Stimulated activated CD4-positive, alpha-beta T cell treated with anti-CD3 and anti-CD28 coated beads, Interleukin-2, amount 100 ng/mL, for 48 hours (primary cell): ENCODE data around the gene GIT2.

Experiments used
- DNase-seq, 2 donors: peaks; one replicate each; pipeline ENCODE4 v3.0.0-alpha.2; 2020

The GIT2 gene

GRCh38 chr12:109972821-109973220, 23.3 kb downstream of the GIT2 start:
- DNase-seq, result no peak

GRCh38 chr12:109968801-109969200, 27.4 kb downstream of the GIT2 start:
- DNase-seq, result no peak

- DNase-seq, result no peak
Measured at GRCh38 chr12:109968032-109968420, 28.1 kb downstream of the GIT2 start.

GRCh38 chr12:109967383-109968031, 28.7 kb downstream of the GIT2 start:
- no peak for DNase-seq

- DNase-seq, result no peak
Measured at GRCh38 chr12:109966546-109966945, 29.6 kb downstream of the GIT2 start.

GRCh38 chr12:109963743-109964429, 32.3 kb downstream of the GIT2 start:
- no peak for DNase-seq

GRCh38 chr12:109963330-109963729, 32.8 kb downstream of the GIT2 start:
- no peak for DNase-seq

- no peak for DNase-seq
Measured at GRCh38 chr12:109962398-109962797, 33.8 kb downstream of the GIT2 start.

GRCh38 chr12:109961612-109962011, 34.6 kb downstream of the GIT2 start:
- no peak for DNase-seq

- no peak for DNase-seq
Measured at GRCh38 chr12:109961201-109961600, 35.0 kb downstream of the GIT2 start.

GRCh38 chr12:109959411-109960093, 36.6 kb downstream of the GIT2 start:
- DNase-seq, result no peak

- no peak for DNase-seq
Measured at GRCh38 chr12:109958374-109958773, 37.8 kb downstream of the GIT2 start.

- DNase-seq, result no peak
Measured at GRCh38 chr12:109953656-109954055, 42.5 kb downstream of the GIT2 start.

- DNase-seq, result no peak
Measured at GRCh38 chr12:109952873-109953272, 43.3 kb downstream of the GIT2 start.

- no peak for DNase-seq
Measured at GRCh38 chr12:109952160-109952858, 43.9 kb downstream of the GIT2 start.

- DNase-seq, result no peak
Measured at GRCh38 chr12:109951751-109952150, 44.4 kb downstream of the GIT2 start.

- DNase-seq, result no peak
Measured at GRCh38 chr12:109951136-109951535, 45.0 kb downstream of the GIT2 start.

- no peak for DNase-seq
Measured at GRCh38 chr12:109950625-109951024, 45.5 kb downstream of the GIT2 start.

GRCh38 chr12:109949089-109949488, 47.1 kb downstream of the GIT2 start:
- no peak for DNase-seq

GRCh38 chr12:109948368-109948767, 47.8 kb downstream of the GIT2 start:
- no peak for DNase-seq

- DNase-seq, result no peak
Measured at GRCh38 chr12:109947521-109947920, 48.6 kb downstream of the GIT2 start.

GRCh38 chr12:109946913-109947312, 49.3 kb downstream of the GIT2 start:
- DNase-seq, result no peak

- no peak for DNase-seq
Measured at GRCh38 chr12:109946505-109946904, 49.7 kb downstream of the GIT2 start.
